ENCODE data around the gene CASKIN1. TPM values are rescaled to one million over a fixed set of nuclear protein-coding genes. Genes with fewer than 3 reads are reported as not detected.

CASKIN1 gene
- total RNA-seq, 3 donors from 2014 or later (not counting 1 experiment from before 2014, with no cell fraction given), result not detected

GRCh38 chr16:2209258-2210008 lies 13.0 kb upstream of the CASKIN1 start:
- H3K9me3 ChIP-seq (ENCODE audit: control insufficient read depth, insufficient read depth, low read length), result no peaks in the 10 kb centered on the region
- Mint-ChIP-seq H3K9me3 (no peaks in the 10 kb centered on the region), H3K4me1 (peaks cover 17 to 35% of the 10 kb centered on the region in 2 donors), H3K36me3 (no peaks in the 10 kb centered on the region), H3K27ac (no peak overlapping the region), H3K4me3 (no peak overlapping the region), H3K27me3 (ENCODE audit: low read depth in 2 of 2) (no peaks in the 10 kb centered on the region)
- H3K36me3 ChIP-seq (ENCODE audit: control insufficient read depth, insufficient read depth, low read length), result peaks cover 31% of the 10 kb centered on the region
- ATAC-seq, result no peak
- WGBS (ENCODE audit: insufficient coverage), result 94% methylated on average over 29 of the region's 29 CpGs
- H3K4me3 ChIP-seq (ENCODE audit: low read length), result no peak overlapping the region
- H3K4me1 ChIP-seq (ENCODE audit: control insufficient read depth, insufficient read depth, low read length), result peaks cover 39% of the 10 kb centered on the region
- no peak for DNase-seq
- TF ChIP-seq, protein P1, sequence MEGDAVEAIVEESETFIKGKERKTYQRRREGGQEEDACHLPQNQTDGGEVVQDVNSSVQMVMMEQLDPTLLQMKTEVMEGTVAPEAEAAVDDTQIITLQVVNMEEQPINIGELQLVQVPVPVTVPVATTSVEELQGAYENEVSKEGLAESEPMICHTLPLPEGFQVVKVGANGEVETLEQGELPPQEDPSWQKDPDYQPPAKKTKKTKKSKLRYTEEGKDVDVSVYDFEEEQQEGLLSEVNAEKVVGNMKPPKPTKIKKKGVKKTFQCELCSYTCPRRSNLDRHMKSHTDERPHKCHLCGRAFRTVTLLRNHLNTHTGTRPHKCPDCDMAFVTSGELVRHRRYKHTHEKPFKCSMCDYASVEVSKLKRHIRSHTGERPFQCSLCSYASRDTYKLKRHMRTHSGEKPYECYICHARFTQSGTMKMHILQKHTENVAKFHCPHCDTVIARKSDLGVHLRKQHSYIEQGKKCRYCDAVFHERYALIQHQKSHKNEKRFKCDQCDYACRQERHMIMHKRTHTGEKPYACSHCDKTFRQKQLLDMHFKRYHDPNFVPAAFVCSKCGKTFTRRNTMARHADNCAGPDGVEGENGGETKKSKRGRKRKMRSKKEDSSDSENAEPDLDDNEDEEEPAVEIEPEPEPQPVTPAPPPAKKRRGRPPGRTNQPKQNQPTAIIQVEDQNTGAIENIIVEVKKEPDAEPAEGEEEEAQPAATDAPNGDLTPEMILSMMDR (IDR thresholded peaks at IDR 0.05), result no peak
- H3K27ac ChIP-seq (ENCODE audit: low read length), result no peak overlapping the region
- intact Hi-C loops (cut with micrococcal nuclease), result loop anchor here (10.0 kb wide), 1 partner anchor 55 kb away; the partner anchor contains the start of gene TRAF7
- H3K27me3 ChIP-seq (ENCODE audit: control insufficient read depth, insufficient read depth, low read length), result no peaks in the 10 kb centered on the region

- Mint-ChIP-seq H3K4me3 (no peak overlapping the region), H3K27ac (no peak overlapping the region)
These were observed 12.4 kb upstream of the CASKIN1 start for GRCh38 chr16:2208772-2209171.

DNA sequence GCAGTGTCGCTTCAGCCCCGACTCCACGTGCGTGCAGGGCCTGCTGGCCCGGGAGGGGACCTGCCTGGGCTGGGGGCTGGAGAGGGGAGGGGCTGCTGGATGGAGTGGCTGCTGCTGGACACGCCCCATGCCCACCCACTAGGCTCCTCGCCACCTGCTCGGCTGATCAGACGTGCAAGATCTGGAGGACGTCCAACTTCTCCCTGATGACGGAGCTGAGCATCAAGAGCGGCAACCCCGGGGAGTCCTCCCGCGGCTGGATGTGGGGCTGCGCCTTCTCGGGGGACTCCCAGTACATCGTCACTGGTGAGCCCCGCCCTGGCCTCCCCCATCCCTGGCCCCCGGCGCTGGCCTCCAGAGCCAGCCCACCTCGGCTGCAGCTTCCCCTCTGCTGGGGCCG lies 11.9 kb upstream of the CASKIN1 start:
- peaks cover 19 to 39% of the 10 kb centered on the region in 2 donors for H3K4me1 Mint-ChIP-seq
- no peak overlapping the region for H3K27ac Mint-ChIP-seq
- DNase-seq (no peak), ATAC-seq (no peak)
- Histone ChIP-seq H3K27me3 (ENCODE audit: control insufficient read depth, insufficient read depth, low read length) (no peaks in the 10 kb centered on the region), H3K27ac (ENCODE audit: low read length) (no peak overlapping the region), H3K4me3 (ENCODE audit: low read length) (no peak overlapping the region), H3K4me1 (ENCODE audit: control insufficient read depth, insufficient read depth, low read length) (peaks cover 32% of the 10 kb centered on the region), H3K36me3 (ENCODE audit: control insufficient read depth, insufficient read depth, low read length) (peaks cover 31% of the 10 kb centered on the region), H3K9me3 (ENCODE audit: control insufficient read depth, insufficient read depth, low read length) (no peaks in the 10 kb centered on the region)
- WGBS (ENCODE audit: insufficient coverage), result 95% methylated on average over 23 of the region's 23 CpGs
- intact Hi-C loops (cut with micrococcal nuclease), result no loop called here
- no peak overlapping the region for H3K4me3 Mint-ChIP-seq
- H3K27me3 Mint-ChIP-seq (ENCODE audit: low read depth in 2 of 2), result no peaks in the 10 kb centered on the region
- no peaks in the 10 kb centered on the region for H3K36me3 Mint-ChIP-seq
- H3K9me3 Mint-ChIP-seq, result no peaks in the 10 kb centered on the region
- TF ChIP-seq, protein P1 (IDR thresholded peaks at IDR 0.05), result no peak

More at GRCh38 chr16:2208772-2209171, 12.4 kb upstream of the CASKIN1 start:
- no peak overlapping the region for H3K27ac ChIP-seq (ENCODE audit: low read length)
- intact Hi-C loops (cut with micrococcal nuclease), result no loop called here
- H3K4me3 ChIP-seq (ENCODE audit: low read length), result no peak overlapping the region
- H3K36me3 Mint-ChIP-seq, result no peaks in the 10 kb centered on the region
- peaks cover 31% of the 10 kb centered on the region for H3K36me3 ChIP-seq (ENCODE audit: control insufficient read depth, insufficient read depth, low read length)
- WGBS (ENCODE audit: insufficient coverage), result 98% methylated on average over 9 of the region's 9 CpGs
- no peaks in the 10 kb centered on the region for H3K27me3 Mint-ChIP-seq (ENCODE audit: low read depth in 2 of 2)
- DNase-seq (no peak), ATAC-seq (no peak)
- no peaks in the 10 kb centered on the region for H3K9me3 Mint-ChIP-seq
- peaks cover 37% of the 10 kb centered on the region for H3K4me1 ChIP-seq (ENCODE audit: control insufficient read depth, insufficient read depth, low read length)
- TF ChIP-seq, protein P1 (IDR thresholded peaks at IDR 0.05), result no peak
- H3K9me3 ChIP-seq (ENCODE audit: control insufficient read depth, insufficient read depth, low read length), result no peaks in the 10 kb centered on the region
- H3K27me3 ChIP-seq (ENCODE audit: control insufficient read depth, insufficient read depth, low read length), result no peaks in the 10 kb centered on the region
- peaks cover 19 to 39% of the 10 kb centered on the region in 2 donors for H3K4me1 Mint-ChIP-seq

Data from natural killer cell (primary cell).